Neural cell (in vitro differentiated cells): ENCODE data around the gene ADCY5. TPM values are rescaled to one million over a fixed set of nuclear protein-coding genes. Genes with fewer than 3 reads are reported as not detected.

ENCODE experiments used
- H2AFZ ChIP-seq: fragments of 200-600, 300-800 bp; sonication (generic), shearing (Covaris generic); 2 replicates; pipeline ENCODE4 v1.6.0; 2014; ENCODE audit warnings: low read depth, mild to moderate bottlenecking, antibody characterized with exemption, low read length, moderate library complexity
- H3F3A ChIP-seq: fragments of 200-600 bp; shearing (Covaris generic); 2 replicates; pipeline ENCODE4 v1.6.1; 2016; ENCODE audit warnings: mild to moderate bottlenecking, moderate library complexity, mixed read lengths, antibody characterized with exemption, low read length; ENCODE audit not compliant: insufficient read depth, poor library complexity, severe bottlenecking
- H3K27ac ChIP-seq: fragments of 200-600, 300-800 bp; sonication (generic), shearing (Covaris generic); 2 replicates; pipeline ENCODE4 v1.5.1; 2014; ENCODE audit warnings: mild to moderate bottlenecking, low read length, moderate library complexity
- H3K27me3 ChIP-seq: fragments of 300-800, 200-600 bp; sonication (generic), shearing (Covaris generic); 2 replicates; pipeline ENCODE4 v1.6.0; 2014; ENCODE audit warnings: mild to moderate bottlenecking, low read depth, low read length, moderate library complexity; ENCODE audit not compliant: insufficient read depth
- H3K36me3 ChIP-seq: fragments of 300-800, 200-600 bp; sonication (generic), shearing (Covaris generic); 2 replicates; pipeline ENCODE4 v1.5.1; 2014; ENCODE audit warnings: mild to moderate bottlenecking, antibody characterized with exemption, low read length, moderate library complexity; ENCODE audit not compliant: insufficient read depth
- H3K4me2 ChIP-seq: fragments of 300-800, 200-600 bp; sonication (generic), shearing (Covaris generic); 2 replicates; pipeline ENCODE4 v1.6.0; 2014; ENCODE audit warnings: mild to moderate bottlenecking, low read length
- H3K4me3 ChIP-seq: fragments of 300-800, 200-600 bp; sonication (generic), shearing (Covaris generic); 2 replicates; pipeline ENCODE4 v1.5.1; 2014; ENCODE audit warnings: mild to moderate bottlenecking, low read length, moderate library complexity
- H3K79me2 ChIP-seq: fragments of 200-600 bp; shearing (Covaris generic); replicated peaks from 2 replicates; pipeline ENCODE4 v1.6.0; 2014; ENCODE audit warnings: mild to moderate bottlenecking, low read length, moderate library complexity; ENCODE audit not compliant: insufficient read depth
- H3K9ac ChIP-seq: fragments of 300-800, 200-600 bp; sonication (generic), shearing (Covaris generic); 2 replicates; pipeline ENCODE4 v1.6.1; 2016; ENCODE audit warnings: mild to moderate bottlenecking, low read length, mixed read lengths
- H3K9me2 ChIP-seq: fragments of 200-600 bp; shearing (Covaris generic); 2 replicates; pipeline ENCODE4 v1.6.1; 2016; ENCODE audit warnings: mild to moderate bottlenecking, low read length, mixed read lengths; ENCODE audit not compliant: insufficient read depth
- H3K9me3 ChIP-seq: fragments of 200-600, 300-800 bp; sonication (generic), shearing (Covaris generic); 2 replicates; pipeline ENCODE4 v1.6.1; 2016; ENCODE audit warnings: mild to moderate bottlenecking, mixed run types, low read length, moderate library complexity, mixed read lengths
- H4K20me1 ChIP-seq: fragments of 200-600 bp; shearing (Covaris generic); 2 replicates; pipeline ENCODE4 v1.6.1; 2016; ENCODE audit warnings: mild to moderate bottlenecking, mixed run types; ENCODE audit not compliant: insufficient read depth
- EP300 ChIP-seq: fragments of 450-650 bp; conservative IDR thresholded peaks from 2 replicates; pipeline ENCODE4 v1.6.1; 2014; ENCODE audit warnings: antibody characterized with exemption, mild to moderate bottlenecking, moderate library complexity; ENCODE audit not compliant: poor library complexity, severe bottlenecking
- EZH2 ChIP-seq: fragments of 200-600, 300-800 bp; shearing (Covaris generic), sonication (generic); IDR thresholded peaks from 2 replicates; pipeline ENCODE4 v1.6.1; 2014; ENCODE audit warnings: antibody characterized with exemption, low read length, borderline replicate concordance, mild to moderate bottlenecking; ENCODE audit not compliant: insufficient read depth, poor library complexity, severe bottlenecking
- MXI1 ChIP-seq: fragments of 450-650 bp; conservative IDR thresholded peaks from 2 replicates; pipeline ENCODE4 v1.6.1; 2014; ENCODE audit warnings: antibody characterized with exemption, mild to moderate bottlenecking; ENCODE audit not compliant: poor library complexity, severe bottlenecking
- POLR2AphosphoS5 ChIP-seq: IDR thresholded peaks from 2 replicates; pipeline ENCODE4 v1.6.1; 2012
- RAD21 ChIP-seq: fragments of 450-650 bp; conservative IDR thresholded peaks from 2 replicates; pipeline ENCODE4 v1.6.1; 2014; ENCODE audit warnings: antibody characterized with exemption, mild to moderate bottlenecking, moderate library complexity
- SMC3 ChIP-seq: fragments of 450-650 bp; conservative IDR thresholded peaks from 2 replicates; pipeline ENCODE4 v1.6.1; 2014; ENCODE audit warnings: antibody characterized with exemption, mild to moderate bottlenecking, moderate library complexity; ENCODE audit not compliant: poor library complexity
- TAF1 ChIP-seq: IDR thresholded peaks from 2 replicates; pipeline ENCODE4 v1.6.1; 2012; ENCODE audit warnings: low read depth
- polyA plus RNA-seq: library from polyadenylated mRNA; depleted of rRNA; stranded (reverse); fragments of >200 nt; gene quantifications from 2 replicates; pipeline ENCODE4 v1.2.3, GENCODE V29; 2014
- TF ChIP-seq, protein P1 (sequence below): fragments of 450-650 bp; IDR thresholded peaks from 2 replicates; pipeline ENCODE4 v1.5.1; 2014; ENCODE audit warnings: antibody characterized with exemption, mild to moderate bottlenecking, moderate library complexity; ENCODE audit not compliant: poor library complexity, severe bottlenecking
- TF ChIP-seq, protein P2 (sequence below): IDR thresholded peaks from 2 replicates; pipeline ENCODE4 v1.6.1; 2012; ENCODE audit warnings: borderline replicate concordance

Gene ADCY5
- polyA plus RNA-seq, 1 donor from 2014 or later, result 7.7 TPM

DNA sequence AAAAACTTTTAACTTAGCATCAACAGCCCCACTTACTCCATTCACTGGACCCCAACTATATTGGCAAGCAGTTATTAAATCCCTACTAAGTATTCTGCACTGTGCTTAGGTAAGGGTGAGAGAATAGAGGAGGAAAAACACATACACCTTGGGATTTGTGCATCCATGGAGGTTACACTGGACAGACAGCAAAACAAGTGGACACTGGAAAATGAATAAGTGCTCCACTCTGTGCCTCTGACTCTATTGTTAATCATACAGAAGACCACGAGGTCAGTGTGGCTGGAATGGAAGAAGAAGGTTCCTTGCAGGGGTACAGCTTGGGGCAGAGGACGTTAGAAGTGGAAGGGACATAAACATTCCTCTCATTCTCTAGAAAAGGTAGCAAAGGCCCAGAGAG lies 3.2 kb downstream of the ADCY5 start:
- Histone ChIP-seq H3K9me2 (no peaks in the 10 kb centered on the region), H3K27me3 (peaks cover 22% of the 10 kb centered on the region), H4K20me1 (no peaks in the 10 kb centered on the region), H3K79me2 (peaks cover 12% of the 10 kb centered on the region), H3K4me3 (peak overlapping the region; percentile 62), H3K9me3 (no peaks in the 10 kb centered on the region), H3K36me3 (no peaks in the 10 kb centered on the region), H3K27ac (no peak overlapping the region), H3F3A (no peaks in the 10 kb centered on the region), H3K4me2 (peak overlapping the region; percentile 57), H2AFZ (no peak overlapping the region), H3K9ac (no peak overlapping the region)
- TF ChIP-seq EP300, result no peak
- TF ChIP-seq, protein P1, sequence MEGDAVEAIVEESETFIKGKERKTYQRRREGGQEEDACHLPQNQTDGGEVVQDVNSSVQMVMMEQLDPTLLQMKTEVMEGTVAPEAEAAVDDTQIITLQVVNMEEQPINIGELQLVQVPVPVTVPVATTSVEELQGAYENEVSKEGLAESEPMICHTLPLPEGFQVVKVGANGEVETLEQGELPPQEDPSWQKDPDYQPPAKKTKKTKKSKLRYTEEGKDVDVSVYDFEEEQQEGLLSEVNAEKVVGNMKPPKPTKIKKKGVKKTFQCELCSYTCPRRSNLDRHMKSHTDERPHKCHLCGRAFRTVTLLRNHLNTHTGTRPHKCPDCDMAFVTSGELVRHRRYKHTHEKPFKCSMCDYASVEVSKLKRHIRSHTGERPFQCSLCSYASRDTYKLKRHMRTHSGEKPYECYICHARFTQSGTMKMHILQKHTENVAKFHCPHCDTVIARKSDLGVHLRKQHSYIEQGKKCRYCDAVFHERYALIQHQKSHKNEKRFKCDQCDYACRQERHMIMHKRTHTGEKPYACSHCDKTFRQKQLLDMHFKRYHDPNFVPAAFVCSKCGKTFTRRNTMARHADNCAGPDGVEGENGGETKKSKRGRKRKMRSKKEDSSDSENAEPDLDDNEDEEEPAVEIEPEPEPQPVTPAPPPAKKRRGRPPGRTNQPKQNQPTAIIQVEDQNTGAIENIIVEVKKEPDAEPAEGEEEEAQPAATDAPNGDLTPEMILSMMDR, result no peak
- no peak for TF ChIP-seq TAF1
- TF ChIP-seq, protein P2, sequence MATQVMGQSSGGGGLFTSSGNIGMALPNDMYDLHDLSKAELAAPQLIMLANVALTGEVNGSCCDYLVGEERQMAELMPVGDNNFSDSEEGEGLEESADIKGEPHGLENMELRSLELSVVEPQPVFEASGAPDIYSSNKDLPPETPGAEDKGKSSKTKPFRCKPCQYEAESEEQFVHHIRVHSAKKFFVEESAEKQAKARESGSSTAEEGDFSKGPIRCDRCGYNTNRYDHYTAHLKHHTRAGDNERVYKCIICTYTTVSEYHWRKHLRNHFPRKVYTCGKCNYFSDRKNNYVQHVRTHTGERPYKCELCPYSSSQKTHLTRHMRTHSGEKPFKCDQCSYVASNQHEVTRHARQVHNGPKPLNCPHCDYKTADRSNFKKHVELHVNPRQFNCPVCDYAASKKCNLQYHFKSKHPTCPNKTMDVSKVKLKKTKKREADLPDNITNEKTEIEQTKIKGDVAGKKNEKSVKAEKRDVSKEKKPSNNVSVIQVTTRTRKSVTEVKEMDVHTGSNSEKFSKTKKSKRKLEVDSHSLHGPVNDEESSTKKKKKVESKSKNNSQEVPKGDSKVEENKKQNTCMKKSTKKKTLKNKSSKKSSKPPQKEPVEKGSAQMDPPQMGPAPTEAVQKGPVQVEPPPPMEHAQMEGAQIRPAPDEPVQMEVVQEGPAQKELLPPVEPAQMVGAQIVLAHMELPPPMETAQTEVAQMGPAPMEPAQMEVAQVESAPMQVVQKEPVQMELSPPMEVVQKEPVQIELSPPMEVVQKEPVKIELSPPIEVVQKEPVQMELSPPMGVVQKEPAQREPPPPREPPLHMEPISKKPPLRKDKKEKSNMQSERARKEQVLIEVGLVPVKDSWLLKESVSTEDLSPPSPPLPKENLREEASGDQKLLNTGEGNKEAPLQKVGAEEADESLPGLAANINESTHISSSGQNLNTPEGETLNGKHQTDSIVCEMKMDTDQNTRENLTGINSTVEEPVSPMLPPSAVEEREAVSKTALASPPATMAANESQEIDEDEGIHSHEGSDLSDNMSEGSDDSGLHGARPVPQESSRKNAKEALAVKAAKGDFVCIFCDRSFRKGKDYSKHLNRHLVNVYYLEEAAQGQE, result no peak
- TF ChIP-seq SMC3, result no peak
- no peak for TF ChIP-seq RAD21
- no peak for TF ChIP-seq POLR2AphosphoS5
- TF ChIP-seq EZH2, result no peak
- TF ChIP-seq MXI1, result no peak

DNA sequence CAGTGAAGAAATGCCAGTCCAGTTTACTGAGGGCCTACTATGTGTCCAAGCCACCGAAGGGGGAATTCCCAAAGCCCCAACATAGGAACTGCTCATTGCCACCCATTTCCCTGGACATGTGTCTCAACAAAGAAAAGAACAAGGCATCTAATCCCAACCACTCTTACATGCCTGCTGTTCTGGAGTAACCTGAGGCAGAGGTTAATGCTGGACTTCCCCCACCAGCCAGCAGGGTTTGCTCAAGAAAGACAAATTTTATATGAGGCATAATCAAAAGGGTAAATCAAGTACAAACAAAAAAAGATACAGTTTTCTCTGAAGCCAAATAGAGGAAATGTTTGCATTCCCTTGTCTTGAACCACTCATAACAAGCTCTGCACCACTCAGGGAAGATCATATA lies 4.1 kb downstream of the ADCY5 start:
- Histone ChIP-seq H3K4me3 (peak overlapping the region; percentile 62), H3F3A (no peaks in the 10 kb centered on the region), H3K36me3 (no peaks in the 10 kb centered on the region), H3K27ac (peak overlapping the region; percentile 85), H3K79me2 (peaks cover 12% of the 10 kb centered on the region), H3K9ac (peak overlapping the region; percentile 66), H3K4me2 (peak overlapping the region; percentile 57), H3K9me2 (no peaks in the 10 kb centered on the region), H3K27me3 (peaks cover 13% of the 10 kb centered on the region), H4K20me1 (no peaks in the 10 kb centered on the region), H3K9me3 (no peaks in the 10 kb centered on the region), H2AFZ (peak overlapping the region; percentile 22)
- TF ChIP-seq, protein P1, result peak; percentile 46
- no peak for TF ChIP-seq TAF1
- TF ChIP-seq, protein P2, result no peak
